Upper lobe of left lung (tissue), 6 donors: ENCODE results near the gene MUS81. TPM values are rescaled to one million over a fixed set of nuclear protein-coding genes. Genes with fewer than 3 reads are reported as not detected.
"Not testable (repeated sequence)": the region's sequence is repeated elsewhere in the genome, so short reads cannot be mapped to it uniquely, and the experiment has no call there.

Experiments
- ATAC-seq, 2 donors: fragments of 200-7000 bp; cut with Tn5 transposase; one replicate each; pipeline ENCODE4 v1.9.1; 2022; ENCODE audit warnings: mild to moderate bottlenecking in 2 of 2, moderate library complexity in 2 of 2; ENCODE audit not compliant: low FRiP score in 2 of 2
- DNase-seq, 2 donors: peaks; one replicate each; pipeline ENCODE4 v3.0.0-alpha.2; 2019 to 2020
- H3K27ac ChIP-seq, 4 donors: fragments of 200-600 bp; sonication (generic); one replicate each; pipeline ENCODE4 v1.5.1; 2016 to 2019
- H3K27me3 ChIP-seq, 4 donors: fragments of 200-600 bp; sonication (generic); one replicate each; pipeline ENCODE4 v1.5.1; 2017 to 2019
- H3K36me3 ChIP-seq, 4 donors: fragments of 200-600 bp; sonication (generic); one replicate each; pipeline ENCODE4 v1.5.1; 2016 to 2019
- H3K4me1 ChIP-seq, 4 donors: fragments of 200-600 bp; sonication (generic); one replicate each; pipeline ENCODE4 v1.5.1; 2018 to 2019
- H3K4me3 ChIP-seq, 4 donors: fragments of 200-600 bp; sonication (generic); one replicate each; pipeline ENCODE4 v1.5.1; 2017 to 2019; ENCODE audit warnings: mild to moderate bottlenecking in 2 of 4, moderate library complexity in 1 of 4
- H3K9me3 ChIP-seq, 4 donors: fragments of 200-600 bp; sonication (generic); one replicate each; pipeline ENCODE4 v1.5.1; 2018 to 2019
- CTCF ChIP-seq, 6 experiments: fragments of 450-650 bp in 4 of 6; fragments of 200-600 bp in 2 of 6; sonication (generic) in 2 of 6; IDR thresholded peaks; one replicate each; pipeline ENCODE4 v1.5.1; 2016 to 2019; ENCODE audit warnings: antibody characterized with exemption in 6 of 6
- EP300 ChIP-seq, 4 donors: sonication (generic); formaldehyde crosslinking; IDR thresholded peaks; one replicate each; pipeline ENCODE4 v1.5.1; 2017; ENCODE audit warnings: antibody characterized with exemption in 4 of 4, control low read depth in 2 of 4
- POLR2A ChIP-seq, 4 donors: fragments of 450-650 bp; IDR thresholded peaks; one replicate each; pipeline ENCODE4 v1.5.1; 2016 to 2017; ENCODE audit warnings: antibody characterized with exemption in 4 of 4, mild to moderate bottlenecking in 2 of 4
- POLR2AphosphoS5 ChIP-seq, 2 donors: sonication (generic); formaldehyde crosslinking; IDR thresholded peaks; one replicate each; pipeline ENCODE4 v1.5.1; 2017; ENCODE audit warnings: antibody characterized with exemption in 2 of 2
- WGBS, 2 donors: methylation state at CpG; one replicate each; pipeline ENCODE4 v1.1.5; 2017 to 2018; 5-methylcytosine and 5-hydroxymethylcytosine counted together
- total RNA-seq, 6 donors: library from RNA; depleted of rRNA in 4 of 6; stranded (reverse); fragments of >200 nt in 4 of 6; gene quantifications; one replicate each; pipeline versions ENCODE4 v1.1.0 to v1.2.1, GENCODE V29; 2016 to 2021
- donor health status: DM: no; HTN: no; CAD: no; lungs with moderate emphysema.
- donor health status: DM: no; HTN: yes; CAD: no; lungs with severe emphysema.

Gene MUS81
- total RNA-seq, 6 donors from 2014 or later = 41.5 to 182 (median 53.3) TPM

DNA sequence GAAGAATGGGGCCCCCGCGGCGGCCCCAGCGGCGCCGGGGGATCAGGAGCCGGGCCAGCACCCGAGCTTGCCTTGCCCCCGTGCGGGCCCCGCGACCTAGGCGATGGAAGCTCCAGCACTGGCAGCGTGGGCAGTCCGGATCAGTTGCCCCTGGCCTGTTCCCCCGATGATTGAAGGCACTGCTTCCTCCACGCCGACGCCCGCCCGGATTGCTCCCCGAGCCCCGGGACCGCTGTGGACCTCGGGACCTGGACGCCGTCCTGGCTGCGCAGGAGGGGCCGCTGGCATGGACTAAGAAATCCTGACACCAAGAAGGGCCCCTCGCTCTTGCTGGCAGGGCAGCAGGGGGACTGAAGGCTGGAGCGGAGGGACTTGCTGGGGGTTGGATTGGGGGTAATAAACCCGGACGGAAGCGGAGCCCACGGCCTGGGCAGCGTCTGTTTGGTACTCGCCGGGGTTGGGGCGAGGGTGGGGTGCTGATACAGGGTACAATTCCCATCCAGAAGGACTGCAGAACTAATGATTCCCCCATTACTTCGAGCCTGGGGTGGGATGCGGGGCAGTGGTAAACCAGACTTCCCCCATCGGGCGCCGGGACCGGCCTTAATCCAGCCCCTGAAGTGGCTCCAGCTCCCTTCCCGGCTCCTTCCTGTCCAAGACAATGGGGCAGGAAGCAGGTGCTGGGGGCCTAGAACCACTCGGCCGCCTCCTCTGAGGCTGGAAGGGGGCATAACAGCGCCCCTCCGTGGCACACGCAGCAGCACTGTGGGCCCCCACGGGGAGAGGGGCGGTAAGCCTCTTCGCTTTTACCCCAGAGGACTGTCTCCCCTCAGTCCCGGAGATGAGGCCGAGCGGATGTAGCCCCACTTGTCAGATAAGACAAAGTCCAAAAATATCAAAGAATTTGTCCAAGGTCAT, 31.2 kb downstream of the MUS81 start:
- Histone ChIP-seq H3K9me3 (no peaks in the 10 kb centered on the region), H3K27ac (peak overlapping the region; percentile 94 to 98 (median 94)), H3K36me3 (peaks cover 0 to 4% (median 0%) of the 10 kb centered on the region in 4 donors), H3K27me3 (no peaks in the 10 kb centered on the region), H3K4me3 (peak overlapping the region; percentile 50 to 86 (median 76)), H3K4me1 (peaks cover 51 to 69% (median 62%) of the 10 kb centered on the region in 4 donors)
- DNase-seq (peak in 1 of 2 donors; percentile 50), ATAC-seq (no peak)
- WGBS, 2 donors = 3 to 7% methylated on average over 19 to 40 of the region's 57 CpGs
- TF ChIP-seq POLR2AphosphoS5 (IDR thresholded peaks at IDR 0.05) (peak; percentile 65 to 67), CTCF (IDR thresholded peaks at IDR 0.05) (peak in 4 of 6 experiments; percentile 19 to 38 (median 28)), EP300 (IDR thresholded peaks at IDR 0.05) (peak in 1 of 4 donors; percentile 10), POLR2A (IDR thresholded peaks at IDR 0.05) (peak in 1 of 4 donors; percentile 12)

DNA sequence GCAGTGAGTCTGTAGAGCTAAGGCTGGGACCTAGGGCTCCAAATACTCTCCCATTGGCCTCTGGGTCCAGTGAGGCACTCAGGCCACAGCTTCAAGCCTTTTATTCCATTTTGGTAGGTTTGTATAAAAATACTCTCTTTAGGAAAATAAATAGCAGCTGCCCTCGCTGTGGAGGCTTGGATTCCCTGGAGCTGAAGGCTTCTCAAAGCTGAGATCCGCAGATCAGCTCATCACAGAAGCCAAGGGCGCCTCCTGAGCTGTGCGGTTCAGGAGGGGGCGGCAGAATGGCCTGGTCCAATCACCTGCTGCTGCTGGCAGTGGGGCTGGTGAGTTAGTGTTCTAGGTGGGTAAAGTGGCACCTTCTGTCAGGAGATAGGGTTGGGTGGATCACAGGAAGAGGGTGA, 31.9 kb downstream of the MUS81 start:
- not testable (repeated sequence) for DNase-seq, H3K9me3 ChIP-seq, H3K27me3 ChIP-seq, ATAC-seq, H3K36me3 ChIP-seq
- Histone ChIP-seq H3K4me3 (peak overlapping the region; percentile 50 to 86 (median 76)), H3K4me1 (peaks cover 51 to 67% (median 60%) of the 10 kb centered on the region in 4 donors), H3K27ac (peak overlapping the region; percentile 94 to 98 (median 94))
- WGBS, 2 donors = 50 to 68% methylated on average over 4 to 5 of the region's 5 CpGs

GRCh38 chr11:65892661-65893317, 32.6 kb downstream of the MUS81 start:
- peak overlapping the region; percentile 94 to 98 (median 94) for H3K27ac ChIP-seq

GRCh38 chr11:65894034-65894591, 33.9 kb downstream of the MUS81 start:
- Histone ChIP-seq H3K9me3 (no peaks in the 10 kb centered on the region), H3K36me3 (no peaks in the 10 kb centered on the region), H3K27ac (peak overlapping the region; percentile 94 to 98 (median 94)), H3K27me3 (no peaks in the 10 kb centered on the region), H3K4me3 (peak overlapping the region in 3 of 4 donors; percentile 11 to 71 (median 34)), H3K4me1 (peaks cover 39 to 56% (median 48%) of the 10 kb centered on the region in 4 donors)
- TF ChIP-seq EP300 (IDR thresholded peaks at IDR 0.05) = no peak
- TF ChIP-seq CTCF (IDR thresholded peaks at IDR 0.05) = peak in 1 of 6 experiments; percentile 6
- TF ChIP-seq POLR2AphosphoS5 (IDR thresholded peaks at IDR 0.05) = peak; percentile 60 to 66
- peak in 1 of 4 donors; percentile 20 for TF ChIP-seq POLR2A (IDR thresholded peaks at IDR 0.05)
- WGBS, 2 donors = 48 to 60% methylated on average over 4 to 12 of the region's 16 CpGs
- ATAC-seq = no peak
- DNase-seq = peak; percentile 74 to 83

More at GRCh38 chr11:65892661-65893317, 32.6 kb downstream of the MUS81 start:
- no peak for TF ChIP-seq EP300 (IDR thresholded peaks at IDR 0.05)
- no peak for TF ChIP-seq CTCF (IDR thresholded peaks at IDR 0.05)
- TF ChIP-seq POLR2AphosphoS5 (IDR thresholded peaks at IDR 0.05) = no peak
- no peak for TF ChIP-seq POLR2A (IDR thresholded peaks at IDR 0.05)
- no peaks in the 10 kb centered on the region for H3K9me3 ChIP-seq
- H3K4me1 ChIP-seq = peaks cover 44 to 60% (median 54%) of the 10 kb centered on the region in 4 donors
- no peak for ATAC-seq
- DNase-seq = no peak
- WGBS, 2 donors = 67 to 75% methylated on average over 9 to 10 of the region's 10 CpGs
- no peaks in the 10 kb centered on the region for H3K27me3 ChIP-seq
- peak overlapping the region in 3 of 4 donors; percentile 71 to 86 (median 82) for H3K4me3 ChIP-seq
- no peaks in the 10 kb centered on the region for H3K36me3 ChIP-seq
